GM12801 (cell line): ENCODE measurements around the gene CEP63.

ENCODE experiments used
- CTCF ChIP-seq: IDR thresholded peaks from one replicate; pipeline ENCODE4 v1.5.1; 2011; ENCODE audit warnings: control low read depth; ENCODE audit not compliant: insufficient read length; ENCODE audit errors: extremely low read depth

CEP63 gene

GRCh38 chr3:134610432-134611385 lies 124.9 kb downstream of the CEP63 start:
- TF ChIP-seq CTCF, result no peak

DNA sequence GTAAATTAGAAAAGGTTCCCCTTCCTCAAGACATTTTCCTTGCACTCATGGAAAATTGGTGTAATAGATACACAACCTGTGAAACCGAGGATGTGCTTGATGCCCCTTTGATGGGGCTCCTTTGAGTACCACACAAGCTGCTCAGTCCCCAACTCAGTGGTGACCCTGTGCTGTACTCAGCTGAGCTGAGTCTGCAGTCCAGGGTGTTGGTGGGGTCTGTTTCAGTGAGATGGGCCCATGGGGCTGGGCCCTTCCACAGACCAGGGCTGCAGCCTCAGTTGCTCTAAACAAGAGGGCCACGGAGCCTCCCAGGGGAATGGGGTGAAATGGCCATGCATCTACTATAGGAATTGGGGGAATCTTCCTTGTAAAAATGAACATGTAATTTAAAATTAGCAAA lies 125.7 kb downstream of the CEP63 start:
- no peak for TF ChIP-seq CTCF

DNA sequence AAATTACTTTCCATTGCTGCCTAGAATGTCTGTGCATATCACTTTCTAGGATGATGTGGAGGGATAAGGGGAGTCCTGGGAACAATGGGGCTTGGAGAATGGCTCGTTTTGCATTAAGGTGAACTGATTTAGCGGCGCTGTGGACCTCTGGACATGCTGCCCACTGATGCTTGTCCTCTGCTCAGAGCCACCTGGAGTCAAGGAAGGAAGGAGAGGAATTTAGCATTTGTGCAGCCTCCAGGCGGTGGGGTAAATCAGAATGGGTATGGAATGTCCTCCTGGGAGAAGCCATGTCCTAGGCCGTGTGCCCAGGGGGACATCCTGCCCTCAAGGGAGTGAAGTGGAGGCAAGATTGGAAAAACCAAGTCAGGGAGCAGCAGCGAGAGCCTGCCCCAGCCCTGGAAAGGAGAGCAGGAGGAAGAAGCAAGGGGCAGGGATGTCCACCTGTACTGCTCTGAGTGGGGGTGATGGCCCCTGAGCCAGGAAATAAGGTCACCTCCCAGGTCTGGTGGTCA lies 127.2 kb downstream of the CEP63 start:
- no peak for TF ChIP-seq CTCF

DNA sequence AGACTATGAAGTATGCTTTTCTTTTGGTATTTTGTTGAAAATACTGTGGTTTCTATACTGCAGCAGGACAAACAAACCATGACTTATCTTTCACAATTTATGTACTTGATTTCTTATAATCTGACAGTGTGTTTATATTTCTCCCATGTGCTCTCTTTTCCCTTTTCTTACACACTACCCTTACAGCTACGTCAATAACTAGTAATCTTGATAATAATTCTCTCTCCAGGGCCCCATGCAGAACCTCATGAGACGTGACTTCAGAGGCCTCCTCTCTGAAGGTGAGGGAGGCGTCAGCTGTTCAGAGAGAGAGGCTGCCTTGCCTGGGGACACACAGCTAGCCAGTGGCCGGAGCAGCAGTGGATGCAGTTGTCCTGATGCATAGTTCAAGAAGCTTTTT lies 129.1 kb downstream of the CEP63 start:
- no peak for TF ChIP-seq CTCF

DNA sequence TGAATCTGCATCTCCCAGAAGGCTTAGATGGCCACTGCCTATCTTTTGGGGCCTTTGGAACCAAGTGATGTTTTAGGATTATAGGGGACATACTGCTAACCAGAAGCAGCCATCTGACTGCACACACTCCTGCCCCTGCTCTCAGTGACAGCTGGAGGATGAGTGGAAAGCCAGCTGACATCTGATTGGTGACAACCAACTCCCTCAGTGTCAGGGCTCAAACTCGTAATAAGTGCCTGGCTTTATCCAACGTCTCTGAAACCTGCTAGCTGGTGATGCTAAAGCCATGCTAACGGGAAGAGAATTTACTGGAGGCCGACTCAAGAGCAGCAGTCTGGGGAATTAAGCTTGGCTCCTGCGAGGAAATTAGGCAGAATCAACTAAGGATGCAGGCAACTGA lies 129.9 kb downstream of the CEP63 start:
- TF ChIP-seq CTCF, result no peak

DNA sequence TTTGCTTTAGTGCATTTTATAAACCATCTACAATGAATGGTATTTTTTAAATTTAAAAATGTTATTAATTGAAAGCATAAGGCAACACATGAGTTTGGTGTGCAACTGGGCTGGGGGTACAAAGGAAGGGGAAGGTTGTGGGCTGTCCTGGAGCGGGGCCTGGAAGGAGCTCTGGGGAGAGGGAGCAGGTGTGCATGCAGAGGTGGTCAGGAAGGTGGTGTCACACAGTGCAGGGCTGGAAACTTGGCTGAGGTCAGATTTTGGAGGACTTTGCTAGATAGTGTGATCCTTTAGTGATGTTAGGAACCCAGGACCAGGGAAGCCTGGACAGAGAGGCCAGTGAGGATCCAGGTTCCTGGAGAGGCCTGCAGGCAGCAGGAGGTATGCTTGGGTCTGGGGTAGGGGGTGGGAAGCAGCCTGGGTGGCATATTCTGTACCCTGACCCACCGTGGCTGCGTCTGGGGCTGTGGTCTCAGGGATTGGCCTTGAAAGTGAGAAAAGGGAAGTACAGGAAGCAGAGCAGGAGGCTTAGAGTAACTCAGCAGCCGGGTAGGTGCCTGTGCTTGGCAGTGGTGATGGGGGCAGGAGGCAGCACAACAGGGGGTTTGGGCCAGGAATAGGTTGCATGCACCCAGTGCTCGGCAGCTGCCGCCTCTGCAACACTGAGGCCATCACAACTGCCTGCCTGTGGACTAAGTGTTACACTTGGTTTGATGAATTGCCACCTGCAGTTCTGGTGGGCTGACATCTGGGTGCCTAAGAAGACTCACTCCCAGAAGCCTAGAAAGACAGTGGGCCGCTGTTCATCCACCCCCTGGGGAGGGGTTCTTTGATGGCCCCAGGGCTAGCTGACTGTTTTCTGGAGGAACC lies 132.0 kb downstream of the CEP63 start:
- no peak for TF ChIP-seq CTCF

GRCh38 chr3:134618478-134619300 lies 132.8 kb downstream of the CEP63 start:
- TF ChIP-seq CTCF, result no peak
